ENCODE data around the gene PRKN. TPM values are rescaled to one million over a fixed set of nuclear protein-coding genes. Genes with fewer than 3 reads are reported as not detected.
"Not testable (repeated sequence)": the region's sequence is repeated elsewhere in the genome, so short reads cannot be mapped to it uniquely, and the experiment has no call there.

PRKN gene
- total and polyA plus RNA-seq, 9 donors, result 3.0 to 15.0 (median 9.2) TPM

DNA sequence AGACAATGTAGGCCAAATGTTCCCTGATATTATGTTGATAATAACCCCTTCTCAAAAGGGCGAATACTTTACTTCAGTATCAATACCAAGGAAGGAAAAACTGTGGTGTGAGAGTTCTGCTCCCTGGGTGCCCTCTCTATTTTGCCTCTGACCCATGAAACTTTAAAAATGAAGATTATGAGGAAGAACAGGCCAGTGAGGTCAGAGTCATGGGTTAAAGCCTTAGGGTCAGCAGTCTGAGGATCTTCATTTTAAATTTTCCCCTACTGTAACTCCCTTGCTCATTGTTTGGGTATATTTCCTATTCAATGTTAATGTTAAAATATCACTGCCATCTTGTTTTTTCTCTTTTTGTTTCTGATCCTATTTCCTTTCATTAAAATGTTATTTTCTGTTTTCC is 47.9 kb downstream of the PRKN start:
- no peak for TF ChIP-seq EP300 (IDR thresholded peaks at IDR 0.05)
- TF ChIP-seq, protein P1, sequence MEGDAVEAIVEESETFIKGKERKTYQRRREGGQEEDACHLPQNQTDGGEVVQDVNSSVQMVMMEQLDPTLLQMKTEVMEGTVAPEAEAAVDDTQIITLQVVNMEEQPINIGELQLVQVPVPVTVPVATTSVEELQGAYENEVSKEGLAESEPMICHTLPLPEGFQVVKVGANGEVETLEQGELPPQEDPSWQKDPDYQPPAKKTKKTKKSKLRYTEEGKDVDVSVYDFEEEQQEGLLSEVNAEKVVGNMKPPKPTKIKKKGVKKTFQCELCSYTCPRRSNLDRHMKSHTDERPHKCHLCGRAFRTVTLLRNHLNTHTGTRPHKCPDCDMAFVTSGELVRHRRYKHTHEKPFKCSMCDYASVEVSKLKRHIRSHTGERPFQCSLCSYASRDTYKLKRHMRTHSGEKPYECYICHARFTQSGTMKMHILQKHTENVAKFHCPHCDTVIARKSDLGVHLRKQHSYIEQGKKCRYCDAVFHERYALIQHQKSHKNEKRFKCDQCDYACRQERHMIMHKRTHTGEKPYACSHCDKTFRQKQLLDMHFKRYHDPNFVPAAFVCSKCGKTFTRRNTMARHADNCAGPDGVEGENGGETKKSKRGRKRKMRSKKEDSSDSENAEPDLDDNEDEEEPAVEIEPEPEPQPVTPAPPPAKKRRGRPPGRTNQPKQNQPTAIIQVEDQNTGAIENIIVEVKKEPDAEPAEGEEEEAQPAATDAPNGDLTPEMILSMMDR (IDR thresholded peaks at IDR 0.05), result no peak
- intact Hi-C loops (cut with DNase I), result no loop called here
- Histone ChIP-seq H3K27ac (no peak overlapping the region), H3K4me1 (ENCODE audit: insufficient read depth) (no peaks in the 10 kb centered on the region), H3K4me3 (no peak overlapping the region), H3K36me3 (no peaks in the 10 kb centered on the region), H3K27me3 (no peaks in the 10 kb centered on the region), H3K9me3 (no peaks in the 10 kb centered on the region)
- 85 to 97% (median 89%) methylated on average over 1 of the region's 1 CpG for WGBS, 3 donors
- no peak for DNase-seq

DNA sequence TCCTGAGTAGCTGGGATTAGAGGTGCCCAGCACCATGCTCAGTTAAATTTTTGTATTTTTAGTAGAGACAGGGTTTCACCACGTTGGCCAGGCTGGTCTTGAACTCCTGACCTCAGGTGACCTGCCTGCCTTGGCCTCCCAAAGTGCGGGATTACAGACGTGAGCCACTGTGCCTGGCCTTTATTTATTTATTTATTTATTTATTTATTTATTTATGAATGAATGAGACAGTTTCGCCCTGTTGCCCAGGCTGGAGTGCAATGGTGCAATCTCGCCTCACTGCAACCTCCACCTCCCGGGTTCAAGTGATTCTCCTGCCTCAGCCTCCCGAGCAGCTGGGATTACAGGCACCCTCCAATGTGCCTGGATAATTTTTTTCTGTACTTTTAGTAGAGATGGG is 48.7 kb downstream of the PRKN start:
- H3K27me3 ChIP-seq; H3K4me3 ChIP-seq; intact Hi-C loops (cut with DNase I); DNase-seq; H3K9me3 ChIP-seq; H3K27ac ChIP-seq; H3K36me3 ChIP-seq; H3K4me1 ChIP-seq (ENCODE audit: insufficient read depth): not testable (repeated sequence)
- WGBS, 3 donors, result 92 to 93% (median 92%) methylated on average over 7 of the region's 7 CpGs

DNA sequence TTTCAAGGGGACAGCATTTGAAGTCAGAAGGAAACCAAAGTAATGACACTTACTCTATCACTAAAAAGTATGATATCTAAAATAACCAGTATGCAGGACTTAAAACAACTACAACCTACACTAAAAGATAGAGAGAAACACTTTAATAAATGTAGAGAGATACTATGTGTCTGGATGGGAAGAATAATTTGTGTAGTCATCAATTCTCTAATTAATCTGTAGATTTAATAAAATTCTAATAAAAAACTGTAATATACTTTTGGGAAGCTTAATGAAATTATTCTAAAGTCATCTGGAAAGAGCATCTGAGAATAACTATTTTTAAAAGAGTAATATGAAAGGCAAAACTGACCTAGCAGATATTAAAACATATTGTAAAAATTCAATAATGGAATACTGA is 52.1 kb downstream of the PRKN start:
- Histone ChIP-seq H3K4me3 (no peak overlapping the region), H3K27ac (no peak overlapping the region), H3K4me1 (ENCODE audit: insufficient read depth) (no peaks in the 10 kb centered on the region), H3K9me3 (no peaks in the 10 kb centered on the region), H3K27me3 (no peaks in the 10 kb centered on the region), H3K36me3 (no peaks in the 10 kb centered on the region)
- no peak for TF ChIP-seq POLR2A (IDR thresholded peaks at IDR 0.05)
- no peak for DNase-seq
- intact Hi-C loops (cut with DNase I), result no loop called here

DNA sequence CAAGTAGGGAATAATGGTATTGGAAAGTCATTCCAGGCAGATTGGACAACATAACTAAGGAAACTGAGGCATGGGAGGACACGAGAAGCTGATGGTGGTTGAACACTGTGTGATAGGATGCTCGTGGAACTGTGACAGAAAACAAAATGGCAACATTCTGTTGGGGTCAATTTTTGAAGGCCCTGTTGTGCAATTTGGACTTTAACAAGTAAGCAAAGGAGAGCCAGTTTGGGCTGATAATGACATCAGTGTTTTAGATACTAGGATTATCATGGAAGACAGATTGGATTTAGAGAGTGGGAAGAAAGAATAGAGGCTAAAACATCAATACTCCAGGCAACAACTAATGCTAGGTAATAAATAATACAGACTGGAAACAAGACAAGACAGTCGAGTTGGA is 53.1 kb downstream of the PRKN start:
- 86 to 91% (median 86%) methylated on average over 3 of the region's 3 CpGs for WGBS, 3 donors
- Histone ChIP-seq H3K4me1 (ENCODE audit: insufficient read depth) (no peaks in the 10 kb centered on the region), H3K9me3 (no peaks in the 10 kb centered on the region), H3K27ac (no peak overlapping the region), H3K36me3 (no peaks in the 10 kb centered on the region), H3K4me3 (no peak overlapping the region), H3K27me3 (no peaks in the 10 kb centered on the region)
- DNase-seq, result no peak
- intact Hi-C loops (cut with DNase I), result no loop called here
- TF ChIP-seq EP300 (IDR thresholded peaks at IDR 0.05) (no peak), POLR2A (IDR thresholded peaks at IDR 0.05) (no peak)
- TF ChIP-seq, protein P1 (IDR thresholded peaks at IDR 0.05), result no peak

DNA sequence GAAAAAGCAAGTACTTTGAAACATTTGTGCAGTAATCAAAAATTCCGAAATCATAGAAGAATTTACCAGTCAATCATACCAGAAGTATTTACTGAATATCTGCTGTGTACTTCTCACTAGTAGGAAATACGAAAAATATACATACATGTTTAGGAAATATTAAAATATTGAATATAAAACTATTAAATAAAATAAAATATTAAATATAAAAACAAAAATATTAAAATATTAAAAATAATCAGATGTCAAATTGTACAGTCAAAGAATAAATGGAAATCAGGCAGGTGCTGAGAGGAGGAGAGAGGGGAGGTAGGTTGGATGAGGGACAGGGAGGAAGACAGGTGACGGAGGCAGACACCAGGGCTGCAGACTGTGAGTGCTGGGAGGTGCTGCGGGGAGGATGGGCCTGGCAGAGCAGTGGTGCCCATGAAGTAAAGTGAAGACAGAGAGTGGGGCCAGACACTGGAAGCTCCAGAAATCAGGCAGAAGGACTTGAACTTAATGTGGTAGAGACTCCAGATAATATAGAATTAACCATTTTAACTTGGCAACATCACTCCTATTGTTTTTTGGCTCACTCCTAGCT is 55.9 kb downstream of the PRKN start:
- TF ChIP-seq, protein P1 (IDR thresholded peaks at IDR 0.05), result no peak
- TF ChIP-seq POLR2A (IDR thresholded peaks at IDR 0.05), result no peak
- no peak for TF ChIP-seq EP300 (IDR thresholded peaks at IDR 0.05)
- H3K4me1 ChIP-seq (ENCODE audit: insufficient read depth), result no peaks in the 10 kb centered on the region
- no peak overlapping the region for H3K27ac ChIP-seq
- H3K9me3 ChIP-seq, result no peaks in the 10 kb centered on the region
- no peaks in the 10 kb centered on the region for H3K36me3 ChIP-seq
- 94 to 97% (median 97%) methylated on average over 4 of the region's 4 CpGs for WGBS, 3 donors
- no peaks in the 10 kb centered on the region for H3K27me3 ChIP-seq
- intact Hi-C loops (cut with DNase I), result no loop called here
- no peak overlapping the region for H3K4me3 ChIP-seq
- DNase-seq, result no peak
